Panc1 (cell line): ENCODE measurements around the gene GALNT14. TPM values are rescaled to one million over a fixed set of nuclear protein-coding genes. Genes with fewer than 3 reads are reported as not detected.

ENCODE experiments used
- ATAC-seq: fragments of 200-7000 bp; cut with Tn5 transposase; 2 replicates; pipeline ENCODE4 v1.9.1; 2020; ENCODE audit warnings: mild to moderate bottlenecking, moderate library complexity
- BruUV-seq: library from RNA; stranded (reverse); fragments of 400-500 nt; replicated peaks from 2 replicates; lab custom pipeline; 2021; lab: Mats Ljungman, UMichigan
- CTCF ChIA-PET: fragments of 300-600 bp; sonication (Branson Sonifier 250); formaldehyde crosslinking; loops from one replicate; lab custom pipeline; 2022; ENCODE audit warnings: antibody characterized with exemption; lab: Charles Lee
- POLR2A ChIA-PET: fragments of 300-600 bp; sonication (Branson Sonifier 250); formaldehyde crosslinking; loops from one replicate; lab custom pipeline; 2022; ENCODE audit warnings: antibody characterized with exemption; lab: Charles Lee
- DNase-seq: peaks from one replicate; pipeline ENCODE4 v3.0.0-alpha.2; 2010; ENCODE audit warnings: low read depth, low spot score
- H3K27ac ChIP-seq: 2 replicates; pipeline ENCODE4 v1.5.1; 2011; ENCODE audit warnings: mild to moderate bottlenecking, low read length, inconsistent platforms
- H3K27me3 ChIP-seq: fragments of 200-500 bp; sonication (Bioruptor generic); 2 replicates; pipeline ENCODE4 v1.6.0; 2014; ENCODE audit warnings: low read length, inconsistent platforms; ENCODE audit not compliant: control insufficient read depth, insufficient read depth
- H3K36me3 ChIP-seq: fragments of 200-500 bp; sonication (Bioruptor generic); 2 replicates; pipeline ENCODE4 v1.5.1; 2014; ENCODE audit warnings: inconsistent platforms, mild to moderate bottlenecking, low read length, moderate library complexity; ENCODE audit not compliant: control insufficient read depth, insufficient read depth
- H3K4me1 ChIP-seq: 2 replicates; pipeline ENCODE4 v1.5.1; 2011; ENCODE audit warnings: inconsistent platforms, mild to moderate bottlenecking, low read length, moderate library complexity; ENCODE audit not compliant: control insufficient read depth, insufficient read depth
- H3K4me3 ChIP-seq, 2 experiments: 2 replicates each; pipeline ENCODE4 v1.5.1; 2011 to 2012; ENCODE audit warnings: low read depth in 2 of 2, low read length in 2 of 2, mild to moderate bottlenecking in 2 of 2, inconsistent platforms in 1 of 2, moderate library complexity in 1 of 2
- H3K9me3 ChIP-seq: fragments of 200-500 bp; sonication (Bioruptor generic); 2 replicates; pipeline ENCODE4 v1.5.1; 2014; ENCODE audit warnings: low read depth, mild to moderate bottlenecking, inconsistent platforms, low read length, moderate library complexity; ENCODE audit not compliant: control insufficient read depth, insufficient read depth
- CTCF ChIP-seq: fragments of 450-650 bp; IDR thresholded peaks from 2 replicates; pipeline ENCODE4 v1.5.1; 2017; ENCODE audit warnings: mild to moderate bottlenecking
- POLR2AphosphoS5 ChIP-seq: IDR thresholded peaks from 2 replicates; pipeline ENCODE4 v1.6.1; 2012; ENCODE audit warnings: mild to moderate bottlenecking, low read depth, low read length, moderate library complexity
- REST ChIP-seq, 2 experiments: IDR thresholded peaks; 2 replicates each; pipeline ENCODE4 v1.6.1; 2011 to 2012; ENCODE audit warnings: low read depth in 2 of 2, control low read depth in 1 of 2, low read length in 1 of 2, mild to moderate bottlenecking in 1 of 2, moderate library complexity in 1 of 2; ENCODE audit not compliant: insufficient read depth in 1 of 2
- SIN3A ChIP-seq: IDR thresholded peaks from 2 replicates; pipeline ENCODE4 v1.6.1; 2012; ENCODE audit warnings: low read depth, mild to moderate bottlenecking, low read length, moderate library complexity, borderline replicate concordance; ENCODE audit not compliant: insufficient read depth
- TCF7L2 ChIP-seq: IDR thresholded peaks from 2 replicates; pipeline ENCODE4 v1.6.1; 2011; ENCODE audit warnings: mild to moderate bottlenecking, low read depth, low read length, inconsistent platforms
- in situ Hi-C: cut with HindIII; loops from 2 replicates; pipeline ENCODE4 v1.10.0; 2016; ENCODE audit warnings: low sequenced_read_pairs, low pct_unique_long_range_greater_than_20kb
- intact Hi-C: fragments of 100-400 bp; cut with micrococcal nuclease; formaldehyde crosslinking; loops from one replicate; pipeline ENCODE4 v1.10.0; 2022; ENCODE audit not compliant: unreplicated experiment
- total RNA-seq: library from RNA; stranded (reverse); gene quantifications from one replicate; pipeline ENCODE4 v1.2.1, GENCODE V29; 2021; ENCODE audit not compliant: unreplicated experiment

Gene GALNT14
- total RNA-seq, 1 experiment from 2014 or later: 0.67 TPM

DNA sequence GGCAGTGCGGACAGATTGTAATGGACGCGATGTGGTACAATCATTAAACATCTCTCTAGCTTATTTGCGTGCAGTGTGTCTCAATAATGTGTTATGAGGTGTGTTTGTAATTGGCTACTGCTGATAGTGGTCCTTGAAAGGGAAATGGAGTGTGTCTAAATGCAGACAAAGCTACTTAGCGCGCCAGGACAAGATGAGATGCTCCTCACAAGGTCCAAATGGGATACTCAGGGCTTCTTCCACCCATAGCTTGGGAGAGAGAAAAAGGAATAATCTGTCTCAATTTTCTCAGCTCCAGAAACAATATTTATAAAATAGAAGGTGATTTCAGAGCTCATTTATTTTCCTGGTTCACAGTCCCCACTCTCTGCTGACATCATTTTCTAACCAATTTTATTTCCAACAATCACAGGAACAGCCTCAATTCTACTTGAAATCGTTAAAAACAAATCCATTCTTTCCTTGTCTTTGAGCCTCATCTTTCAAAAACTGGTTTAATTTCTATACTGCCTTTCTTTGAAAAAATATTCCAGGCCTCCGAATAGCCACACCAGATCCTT is 28.5 kb downstream of the GALNT14 start:
- ChIA-PET POLR2A (no interaction called here), CTCF (no interaction called here)
- Histone ChIP-seq H3K27me3 (no peaks in the 10 kb centered on the region), H3K36me3 (no peaks in the 10 kb centered on the region), H3K9me3 (no peaks in the 10 kb centered on the region), H3K4me3 (no peak overlapping the region), H3K4me1 (no peaks in the 10 kb centered on the region), H3K27ac (no peak overlapping the region)
- in situ Hi-C loops (no loop called here), intact Hi-C loops (no loop called here)
- BruUV-seq: no TSS peak
- DNase-seq (no peak), ATAC-seq (no peak)
- TF ChIP-seq TCF7L2: no peak
- TF ChIP-seq CTCF: no peak
- no peak for TF ChIP-seq REST (IDR thresholded peaks at IDR 0.05; ENCODE audit: insufficient read depth in 1 of 2, low read depth in 2 of 2, low read length in 1 of 2)
- TF ChIP-seq SIN3A: no peak
- TF ChIP-seq POLR2AphosphoS5: no peak

DNA sequence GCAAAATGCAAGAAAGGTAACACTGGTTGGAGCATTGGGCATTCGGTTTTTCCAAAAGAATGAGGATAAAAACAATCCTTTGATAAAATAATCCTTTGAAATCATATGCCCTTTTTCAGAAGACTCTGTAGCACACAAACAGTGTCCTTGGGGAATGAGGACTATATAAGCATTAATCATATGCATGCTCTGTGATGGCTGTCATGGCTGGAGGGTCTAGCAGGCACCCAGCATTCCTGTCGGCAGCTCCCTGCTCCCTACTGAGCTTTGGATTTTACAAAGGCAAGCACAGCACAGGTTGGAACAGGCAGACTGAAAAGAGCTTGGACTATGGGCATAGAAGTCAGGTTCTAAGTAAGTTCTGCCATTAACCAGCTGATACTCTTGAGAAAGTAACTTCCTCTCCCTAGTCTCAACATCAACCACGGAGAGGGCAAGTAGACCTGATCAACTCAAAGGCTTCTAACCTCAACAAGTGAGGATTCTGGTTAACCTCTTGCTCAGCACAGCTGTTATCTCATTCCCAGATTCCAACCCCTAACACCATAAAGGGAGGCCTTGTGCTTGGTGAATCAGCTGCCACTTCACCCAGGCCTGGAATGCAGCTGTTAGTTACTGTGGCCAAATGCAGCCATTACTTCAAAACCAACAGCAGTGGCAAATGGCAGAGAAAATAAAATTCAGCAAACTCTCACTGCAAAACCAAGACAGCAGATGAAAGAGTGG is 29.5 kb downstream of the GALNT14 start:
- no peak for ATAC-seq
- BruUV-seq: no TSS peak
- Histone ChIP-seq H3K36me3 (no peaks in the 10 kb centered on the region), H3K27me3 (no peaks in the 10 kb centered on the region), H3K4me1 (no peaks in the 10 kb centered on the region), H3K9me3 (no peaks in the 10 kb centered on the region), H3K27ac (no peak overlapping the region), H3K4me3 (no peak overlapping the region)
- intact Hi-C loops (no loop called here), in situ Hi-C loops (no loop called here)
- TF ChIP-seq TCF7L2 (no peak), CTCF (no peak)
- CTCF ChIA-PET: no interaction called here
- POLR2A ChIA-PET: no interaction called here
- no peak for DNase-seq
